Central memory CD8-positive, alpha-beta T cell (primary cell): Measurements from ENCODE around the gene IDNK.

Experiments used
- ATAC-seq: fragments of 150-1000 bp; cut with Tn5 transposase; replicated peaks from 2 replicates; pipeline ENCODE4 v1.10.0; 2022; ENCODE audit warnings: mild to moderate bottlenecking, moderate FRiP score, moderate number of reproducible peaks; ENCODE audit not compliant: poor library complexity, severe bottlenecking; ENCODE audit errors: extremely low read depth
- DNase-seq, 2 donors: peaks; one replicate each; pipeline ENCODE4 v3.0.0; 2021; ENCODE audit warnings: low spot score in 2 of 2
- H3K27ac Mint-ChIP-seq: one replicate; pipeline ENCODE4 v1.8.0; 2022; ENCODE audit warnings: low read depth, mild to moderate bottlenecking, moderate library complexity, mixed read lengths
- H3K27me3 Mint-ChIP-seq: one replicate; pipeline ENCODE4 v1.8.0; 2022; ENCODE audit warnings: mixed read lengths
- H3K36me3 Mint-ChIP-seq: one replicate; pipeline ENCODE4 v1.8.0; 2022; ENCODE audit warnings: mild to moderate bottlenecking, moderate library complexity, mixed read lengths; ENCODE audit not compliant: insufficient read depth
- H3K4me1 Mint-ChIP-seq: one replicate; pipeline ENCODE4 v1.8.0; 2022; ENCODE audit warnings: mixed read lengths
- H3K4me3 Mint-ChIP-seq: one replicate; pipeline ENCODE4 v1.8.0; 2022; ENCODE audit warnings: mild to moderate bottlenecking, moderate library complexity, mixed read lengths
- H3K9me3 Mint-ChIP-seq: one replicate; pipeline ENCODE4 v1.8.0; 2022; ENCODE audit warnings: mixed read lengths

IDNK gene

DNA sequence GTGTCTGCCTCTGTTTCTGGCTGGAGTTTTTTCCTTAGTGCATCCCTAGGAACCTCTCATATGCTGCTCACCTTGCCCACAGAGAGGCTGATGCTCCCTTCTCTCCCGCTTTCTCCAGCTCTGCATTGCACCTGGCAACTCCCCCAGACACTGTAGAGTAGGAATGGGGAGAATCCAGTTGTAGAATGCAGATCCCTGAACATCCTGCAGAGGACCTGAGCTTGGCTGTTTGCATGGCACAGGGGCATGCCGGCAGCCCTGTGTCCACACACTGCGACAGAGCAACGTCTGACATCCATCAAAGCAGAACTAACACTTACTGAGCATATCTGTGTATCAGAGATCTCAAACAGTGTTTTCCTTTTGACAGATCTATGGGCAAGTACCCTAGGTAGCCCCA lies 19.9 kb downstream of the IDNK start:
- H3K36me3 Mint-ChIP-seq = peaks cover 9% of the 10 kb centered on the region
- DNase-seq = no peak
- ATAC-seq = no peak
- H3K4me3 Mint-ChIP-seq = no peak overlapping the region
- no peaks in the 10 kb centered on the region for H3K27me3 Mint-ChIP-seq
- no peaks in the 10 kb centered on the region for H3K9me3 Mint-ChIP-seq
- no peak overlapping the region for H3K27ac Mint-ChIP-seq
- no peaks in the 10 kb centered on the region for H3K4me1 Mint-ChIP-seq

DNA sequence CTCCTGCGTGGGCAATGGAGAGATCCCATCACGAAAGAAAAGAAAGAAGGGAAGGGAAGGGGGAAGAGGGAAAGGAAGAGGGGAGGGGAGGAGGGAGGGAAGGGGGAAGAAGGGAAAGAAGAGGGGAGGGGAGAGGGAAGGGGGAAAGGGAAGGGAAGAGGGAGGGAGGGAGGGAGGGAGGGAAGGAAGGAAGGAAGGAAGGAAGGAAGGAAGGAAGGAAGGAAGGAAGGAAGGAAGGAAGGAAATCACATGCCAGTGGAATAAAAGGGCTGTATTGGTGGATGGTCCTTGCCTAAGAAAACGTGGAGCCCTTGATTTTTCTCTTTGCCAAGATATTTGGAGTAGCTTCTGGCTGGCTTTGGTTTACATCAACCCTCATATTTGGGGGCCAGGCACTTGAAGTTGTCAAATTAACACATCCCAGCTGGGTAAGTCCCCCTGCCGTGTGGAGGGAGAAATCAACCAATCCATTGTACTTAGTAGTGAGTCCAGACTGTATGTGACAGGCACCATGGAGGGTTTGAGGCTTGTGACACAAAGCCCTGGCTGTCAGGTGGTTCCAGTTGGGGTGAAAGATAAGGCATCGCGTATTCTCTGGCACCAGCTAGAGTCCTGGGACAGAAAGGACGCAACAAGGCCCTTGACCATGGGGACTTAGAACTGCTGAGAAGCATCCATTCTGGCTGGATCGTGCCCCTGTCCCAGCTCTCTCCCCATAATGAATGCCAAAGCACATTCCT lies 23.7 kb downstream of the IDNK start:
- no peak for ATAC-seq
- no peaks in the 10 kb centered on the region for H3K4me1 Mint-ChIP-seq
- no peaks in the 10 kb centered on the region for H3K27me3 Mint-ChIP-seq
- no peak for DNase-seq
- no peaks in the 10 kb centered on the region for H3K9me3 Mint-ChIP-seq
- H3K36me3 Mint-ChIP-seq = peaks cover 20% of the 10 kb centered on the region
- H3K27ac Mint-ChIP-seq = no peak overlapping the region
- H3K4me3 Mint-ChIP-seq = no peak overlapping the region

DNA sequence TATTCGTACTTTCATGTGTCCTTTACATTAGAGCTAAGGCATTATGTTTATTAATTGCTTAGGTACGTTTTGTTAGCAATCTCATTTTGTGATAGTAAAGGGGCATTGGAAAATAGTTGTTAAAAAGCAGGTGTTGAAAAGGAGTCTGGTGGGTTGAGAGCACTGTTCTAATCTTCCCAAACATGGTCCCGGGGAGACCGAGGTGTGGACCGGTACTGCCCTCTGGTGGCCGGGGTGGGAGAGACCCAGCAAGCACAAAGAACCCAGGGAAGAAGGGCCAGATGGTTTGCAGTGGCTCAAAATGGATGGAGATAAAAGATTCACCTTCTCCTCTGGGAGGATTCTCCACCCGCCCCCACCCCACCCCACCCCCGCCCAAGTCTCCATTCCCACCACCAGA lies 26.1 kb downstream of the IDNK start:
- Mint-ChIP-seq H3K27ac (no peak overlapping the region), H3K27me3 (no peaks in the 10 kb centered on the region), H3K9me3 (no peaks in the 10 kb centered on the region), H3K4me1 (no peaks in the 10 kb centered on the region), H3K4me3 (no peak overlapping the region), H3K36me3 (peaks cover 24% of the 10 kb centered on the region)
- DNase-seq (peak; percentile 61 to 68), ATAC-seq (peak; percentile 82)

DNA sequence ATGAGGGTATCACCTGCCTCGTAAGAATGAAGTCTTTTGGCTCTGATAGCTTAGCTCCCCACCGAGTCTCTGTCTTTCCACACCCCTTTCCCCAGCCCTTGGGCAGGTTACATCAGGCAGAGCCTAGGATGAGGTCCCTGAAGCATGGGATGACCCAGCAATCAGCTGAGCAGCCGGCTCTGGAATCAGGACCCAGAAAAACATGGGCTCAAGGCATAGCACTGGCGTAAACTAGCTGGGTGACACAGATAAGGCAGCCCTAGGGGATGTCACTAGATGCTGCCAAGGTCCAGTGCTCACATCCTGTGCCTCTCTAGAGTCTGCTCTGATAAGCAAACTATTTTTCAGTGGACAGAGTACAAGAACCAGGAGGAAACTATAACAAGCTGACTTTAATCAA lies 26.6 kb downstream of the IDNK start:
- no peaks in the 10 kb centered on the region for H3K4me1 Mint-ChIP-seq
- H3K9me3 Mint-ChIP-seq = no peaks in the 10 kb centered on the region
- peaks cover 28% of the 10 kb centered on the region for H3K36me3 Mint-ChIP-seq
- no peak overlapping the region for H3K4me3 Mint-ChIP-seq
- H3K27ac Mint-ChIP-seq = no peak overlapping the region
- H3K27me3 Mint-ChIP-seq = no peaks in the 10 kb centered on the region
- no peak for DNase-seq
- no peak for ATAC-seq

DNA sequence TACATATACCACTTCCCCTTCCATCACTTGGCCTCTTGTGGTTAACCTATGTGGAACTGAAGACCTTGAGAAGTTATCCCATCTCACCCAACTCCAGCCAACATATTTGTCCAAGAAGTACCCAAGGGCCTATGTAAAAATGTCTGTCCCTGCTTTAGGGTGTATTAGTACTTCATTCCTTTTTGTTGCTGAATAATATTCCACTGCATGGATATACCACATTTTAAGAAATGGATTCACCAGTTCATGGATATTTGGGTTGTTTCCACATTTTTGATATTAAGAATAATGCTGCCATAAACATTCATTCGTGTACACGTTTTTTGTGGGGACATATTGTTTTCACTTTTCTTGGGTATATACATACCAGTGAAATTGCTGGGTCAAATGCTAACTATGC lies 28.6 kb downstream of the IDNK start:
- no peak overlapping the region for H3K27ac Mint-ChIP-seq
- H3K9me3 Mint-ChIP-seq = no peaks in the 10 kb centered on the region
- no peak overlapping the region for H3K4me3 Mint-ChIP-seq
- no peaks in the 10 kb centered on the region for H3K4me1 Mint-ChIP-seq
- no peaks in the 10 kb centered on the region for H3K27me3 Mint-ChIP-seq
- ATAC-seq (no peak), DNase-seq (no peak)
- H3K36me3 Mint-ChIP-seq = peaks cover 30% of the 10 kb centered on the region

DNA sequence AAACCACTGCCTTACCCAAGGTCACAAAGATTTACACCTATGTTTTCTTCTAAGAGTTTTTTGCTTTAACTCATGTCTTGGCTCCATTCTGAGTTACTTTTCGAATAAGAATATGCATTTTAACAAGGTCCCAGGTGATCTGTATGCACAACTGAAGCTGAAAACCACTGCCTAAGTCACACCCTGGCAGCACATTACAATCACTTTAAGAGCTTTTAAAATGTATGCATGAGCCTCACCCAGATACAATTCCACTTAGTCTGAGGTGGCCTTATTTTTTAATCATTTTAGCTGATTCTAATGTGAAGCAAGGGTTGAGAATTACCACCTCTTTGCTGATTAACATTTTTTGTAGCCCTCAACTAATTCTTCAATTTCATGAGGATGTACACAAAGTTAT lies 29.5 kb downstream of the IDNK start:
- H3K4me3 Mint-ChIP-seq = no peak overlapping the region
- DNase-seq (no peak), ATAC-seq (no peak)
- H3K36me3 Mint-ChIP-seq = peaks cover 28% of the 10 kb centered on the region
- H3K4me1 Mint-ChIP-seq = no peaks in the 10 kb centered on the region
- no peaks in the 10 kb centered on the region for H3K9me3 Mint-ChIP-seq
- no peak overlapping the region for H3K27ac Mint-ChIP-seq
- H3K27me3 Mint-ChIP-seq = no peaks in the 10 kb centered on the region

DNA sequence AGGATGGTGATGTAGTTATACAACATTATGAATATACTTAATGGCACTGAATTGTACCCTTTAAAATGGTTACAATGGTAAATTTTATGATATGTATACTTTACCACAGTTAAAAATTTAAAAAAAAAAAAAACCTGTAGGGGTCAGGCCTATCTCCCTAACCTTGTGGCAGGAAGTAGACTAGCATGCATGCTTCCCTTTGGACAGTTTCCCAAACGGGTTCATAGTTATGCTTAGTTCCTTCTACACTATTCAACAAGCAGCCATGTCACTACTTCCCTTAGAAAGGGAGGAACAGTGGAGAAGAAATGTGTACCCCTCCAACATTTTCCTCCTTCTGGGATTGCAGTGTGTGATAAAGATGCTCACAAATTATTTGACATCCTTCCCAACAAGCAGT lies 32.5 kb downstream of the IDNK start:
- Mint-ChIP-seq H3K4me1 (no peaks in the 10 kb centered on the region), H3K4me3 (no peak overlapping the region), H3K36me3 (peaks cover 30% of the 10 kb centered on the region), H3K27ac (no peak overlapping the region), H3K9me3 (no peaks in the 10 kb centered on the region), H3K27me3 (no peaks in the 10 kb centered on the region)
- DNase-seq (no peak), ATAC-seq (no peak)

DNA sequence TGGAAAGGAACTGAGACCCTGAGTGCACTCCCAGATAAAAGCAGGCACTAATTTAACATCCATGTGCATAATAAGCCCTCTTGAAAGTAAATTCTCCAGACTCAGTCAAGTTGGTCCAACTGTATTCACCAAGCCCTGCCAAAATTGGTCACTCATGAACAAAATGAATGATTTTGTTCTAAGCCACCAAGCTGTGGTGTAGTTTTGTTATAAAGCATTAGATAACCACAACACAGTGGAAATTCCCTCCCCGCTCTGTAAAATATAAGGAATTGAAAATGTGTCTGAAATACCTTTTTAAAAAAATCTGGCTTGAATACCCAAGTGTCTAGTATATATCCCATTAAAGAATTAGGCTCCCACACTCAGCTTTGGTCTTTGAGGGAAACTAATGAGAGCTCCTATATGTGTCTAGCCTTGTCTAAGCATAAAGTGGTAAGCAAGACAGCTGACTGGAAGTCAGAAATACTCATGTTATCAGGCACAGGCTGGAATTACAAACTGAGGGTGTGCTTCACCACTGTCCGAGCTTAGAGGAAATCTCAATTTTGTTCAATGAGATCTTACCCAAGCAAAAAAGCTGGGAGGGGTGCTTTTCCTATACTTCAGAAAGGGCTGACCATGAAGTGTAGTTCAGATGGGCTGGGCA lies 33.2 kb downstream of the IDNK start:
- Mint-ChIP-seq H3K27me3 (no peaks in the 10 kb centered on the region), H3K4me1 (no peaks in the 10 kb centered on the region), H3K9me3 (no peaks in the 10 kb centered on the region), H3K36me3 (peaks cover 37% of the 10 kb centered on the region), H3K27ac (no peak overlapping the region), H3K4me3 (no peak overlapping the region)
- ATAC-seq (no peak), DNase-seq (no peak)

DNA sequence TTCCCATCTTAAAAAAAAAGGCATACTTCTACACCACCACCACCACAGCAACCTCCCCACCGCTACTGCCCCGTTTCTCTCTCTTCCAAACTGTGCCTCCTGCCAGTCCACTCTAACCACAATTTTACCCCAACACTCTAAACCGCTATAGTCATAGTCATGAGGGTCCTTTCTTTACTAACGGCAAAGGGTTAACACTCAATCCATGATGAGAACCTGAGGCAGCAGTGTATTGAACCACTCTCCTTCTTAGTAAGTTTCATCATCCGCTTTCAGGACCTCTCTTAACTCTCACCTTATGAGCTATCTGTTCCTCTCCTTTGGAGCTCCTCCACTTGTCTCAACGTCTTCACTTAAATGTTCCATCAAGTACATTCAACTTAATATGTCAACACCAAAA lies 34.0 kb downstream of the IDNK start:
- Mint-ChIP-seq H3K27ac (no peak overlapping the region), H3K4me1 (no peaks in the 10 kb centered on the region), H3K27me3 (no peaks in the 10 kb centered on the region), H3K36me3 (peaks cover 41% of the 10 kb centered on the region), H3K9me3 (no peaks in the 10 kb centered on the region), H3K4me3 (no peak overlapping the region)
- DNase-seq (no peak), ATAC-seq (no peak)

DNA sequence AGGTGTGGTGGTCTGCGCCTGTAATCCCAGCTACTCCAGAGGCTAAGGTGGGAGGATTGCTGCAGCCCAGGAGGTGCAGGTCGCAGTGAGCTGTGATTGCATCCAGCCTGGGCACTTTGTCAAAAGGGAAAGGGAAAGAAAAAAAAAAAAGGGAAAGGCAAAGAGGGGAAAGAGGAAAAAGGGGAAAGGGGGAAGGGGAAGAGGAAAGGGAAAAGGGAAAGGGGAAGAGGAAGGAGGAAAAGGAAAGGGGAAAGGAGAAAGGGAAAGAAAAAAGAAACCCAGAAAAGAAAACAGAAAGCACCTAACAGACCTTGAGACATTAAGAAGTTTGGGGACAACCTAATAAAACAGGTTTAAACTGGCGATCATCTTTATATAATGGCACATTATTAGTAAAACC lies 40.0 kb downstream of the IDNK start:
- ATAC-seq = no peak
- peak overlapping the region; percentile 38 for H3K27ac Mint-ChIP-seq
- H3K4me3 Mint-ChIP-seq = no peak overlapping the region
- no peaks in the 10 kb centered on the region for H3K27me3 Mint-ChIP-seq
- no peak for DNase-seq
- H3K4me1 Mint-ChIP-seq = no peaks in the 10 kb centered on the region
- no peaks in the 10 kb centered on the region for H3K9me3 Mint-ChIP-seq
- peaks cover 66% of the 10 kb centered on the region for H3K36me3 Mint-ChIP-seq

DNA sequence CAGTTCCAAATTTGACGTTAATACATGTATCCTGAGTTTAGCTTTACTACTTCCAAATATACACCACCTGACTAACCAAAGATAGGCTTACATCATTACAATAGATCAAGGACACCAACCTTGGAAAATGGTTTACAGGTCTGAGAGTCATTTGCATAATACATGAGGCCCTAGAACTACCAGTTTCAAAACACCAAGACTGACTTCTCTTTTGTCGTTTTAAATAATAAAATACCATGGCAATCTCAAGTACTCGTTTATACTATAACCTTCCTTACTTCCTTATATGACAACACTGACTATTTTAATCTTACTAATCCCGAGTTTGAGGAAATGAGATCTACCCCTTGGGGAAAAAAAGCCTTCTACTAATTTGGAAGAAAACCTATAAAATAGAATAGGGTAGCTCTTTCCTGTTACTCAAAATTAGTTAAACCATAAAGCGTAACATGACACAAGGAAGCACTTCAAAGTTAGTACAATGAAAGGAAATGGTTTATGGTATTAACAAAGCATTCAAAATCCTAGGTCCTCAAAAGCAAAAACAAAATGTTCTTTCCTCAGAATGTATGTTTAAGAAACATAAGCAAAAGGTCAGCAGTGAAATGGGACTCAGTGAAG lies 42.7 kb downstream of the IDNK start:
- H3K27me3 Mint-ChIP-seq = no peaks in the 10 kb centered on the region
- H3K4me3 Mint-ChIP-seq = no peak overlapping the region
- H3K36me3 Mint-ChIP-seq = peaks cover 64% of the 10 kb centered on the region
- H3K27ac Mint-ChIP-seq = peak overlapping the region; percentile 70
- no peak for DNase-seq
- H3K4me1 Mint-ChIP-seq = peaks cover under 1% of the 10 kb centered on the region
- ATAC-seq = no peak
- no peaks in the 10 kb centered on the region for H3K9me3 Mint-ChIP-seq

DNA sequence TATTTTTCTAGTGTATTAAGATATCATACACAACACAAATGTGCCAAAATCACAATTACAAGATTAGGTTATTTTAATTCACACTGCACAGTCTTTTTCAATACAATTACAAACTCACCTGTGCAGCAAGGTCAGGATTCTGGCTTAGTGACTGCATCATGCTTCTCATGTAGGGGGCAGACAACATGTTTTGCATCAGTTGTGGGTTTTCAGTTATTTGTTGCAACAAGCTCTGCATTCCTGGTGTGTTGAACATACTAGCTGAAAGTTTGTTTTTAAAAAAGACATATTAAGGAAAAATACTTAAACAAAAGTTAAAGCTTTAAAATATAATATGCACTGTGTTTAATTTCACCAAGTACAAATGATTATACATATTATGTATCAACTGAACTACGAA lies 46.1 kb downstream of the IDNK start:
- Mint-ChIP-seq H3K27me3 (no peaks in the 10 kb centered on the region), H3K27ac (no peak overlapping the region), H3K36me3 (peaks cover 66% of the 10 kb centered on the region), H3K9me3 (no peaks in the 10 kb centered on the region), H3K4me3 (no peak overlapping the region), H3K4me1 (peaks cover 11% of the 10 kb centered on the region)
- ATAC-seq (no peak), DNase-seq (no peak)

DNA sequence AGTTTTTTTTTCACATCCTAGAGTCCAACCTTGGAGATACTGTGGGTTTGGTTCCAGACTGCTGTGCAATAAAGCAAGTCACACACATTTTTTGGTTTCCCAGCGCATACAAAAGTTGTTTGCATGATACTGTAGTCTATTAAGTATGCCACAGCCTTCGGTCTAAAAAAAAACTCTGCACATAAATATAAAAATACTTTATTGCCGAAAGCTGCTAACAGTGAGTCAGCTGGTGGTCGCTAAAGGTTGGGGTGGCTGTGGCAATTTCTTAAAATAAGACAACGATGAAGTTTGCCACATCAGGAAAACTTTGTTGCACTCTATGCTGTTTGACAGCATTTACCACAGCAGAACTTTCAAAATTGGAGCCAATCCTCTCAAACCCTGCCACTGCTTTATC lies 47.4 kb downstream of the IDNK start:
- H3K27ac Mint-ChIP-seq = no peak overlapping the region
- ATAC-seq = no peak
- peaks cover 12% of the 10 kb centered on the region for H3K4me1 Mint-ChIP-seq
- no peaks in the 10 kb centered on the region for H3K9me3 Mint-ChIP-seq
- no peak for DNase-seq
- no peaks in the 10 kb centered on the region for H3K27me3 Mint-ChIP-seq
- no peak overlapping the region for H3K4me3 Mint-ChIP-seq
- H3K36me3 Mint-ChIP-seq = peaks cover 65% of the 10 kb centered on the region
